Stimulated activated CD4-positive, alpha-beta T cell treated with anti-CD3 and anti-CD28 coated beads, Interleukin-12 subunit alpha, Interleukin-12 subunit beta, amount 100 ng/mL, for 4 hours (primary cell): ENCODE data around the gene CREB1.

ENCODE experiments used
- DNase-seq: peaks from one replicate; pipeline ENCODE4 v3.0.0-alpha.2; 2020

CREB1 gene

GRCh38 chr2:207546822-207547221 is 17.1 kb downstream of the CREB1 start:
- no peak for DNase-seq

GRCh38 chr2:207549145-207549544 is 19.4 kb downstream of the CREB1 start:
- no peak for DNase-seq

GRCh38 chr2:207558079-207558491 is 28.3 kb downstream of the CREB1 start:
- no peak for DNase-seq

- DNase-seq = no peak
Measured at GRCh38 chr2:207561386-207562080, 31.8 kb downstream of the CREB1 start.

- DNase-seq = no peak
Measured at GRCh38 chr2:207565736-207566500, 36.2 kb downstream of the CREB1 start.

GRCh38 chr2:207567671-207568070 is 37.9 kb downstream of the CREB1 start:
- no peak for DNase-seq

GRCh38 chr2:207571370-207571769 is 41.6 kb downstream of the CREB1 start:
- no peak for DNase-seq

GRCh38 chr2:207584952-207585351 is 55.2 kb downstream of the CREB1 start:
- DNase-seq = no peak

- no peak for DNase-seq
Measured at GRCh38 chr2:207587305-207587704, 57.5 kb downstream of the CREB1 start.

GRCh38 chr2:207589143-207589542 is 59.4 kb downstream of the CREB1 start:
- DNase-seq = no peak

GRCh38 chr2:207593277-207593676 is 63.5 kb downstream of the CREB1 start:
- no peak for DNase-seq

- DNase-seq = no peak
Measured at GRCh38 chr2:207594264-207594663, 64.5 kb downstream of the CREB1 start.

- no peak for DNase-seq
Measured at GRCh38 chr2:207594731-207595130, 65.0 kb downstream of the CREB1 start.

- DNase-seq = no peak
Measured at GRCh38 chr2:207599636-207600035, 69.9 kb downstream of the CREB1 start.

GRCh38 chr2:207600231-207600630 is 70.5 kb downstream of the CREB1 start:
- no peak for DNase-seq

- no peak for DNase-seq
Measured at GRCh38 chr2:207601774-207602173, 72.0 kb downstream of the CREB1 start.

- DNase-seq = no peak
Measured at GRCh38 chr2:207603486-207603885, 73.7 kb downstream of the CREB1 start.

- DNase-seq = no peak
Measured at GRCh38 chr2:207606399-207606798, 76.6 kb downstream of the CREB1 start.

GRCh38 chr2:207606829-207607228 is 77.1 kb downstream of the CREB1 start:
- no peak for DNase-seq

- no peak for DNase-seq
Measured at GRCh38 chr2:207612714-207613113, 83.0 kb downstream of the CREB1 start.

GRCh38 chr2:207614824-207615223 is 85.1 kb downstream of the CREB1 start:
- no peak for DNase-seq

GRCh38 chr2:207616185-207616584 is 86.4 kb downstream of the CREB1 start:
- no peak for DNase-seq

- no peak for DNase-seq
Measured at GRCh38 chr2:207617011-207617671, 87.4 kb downstream of the CREB1 start.

GRCh38 chr2:207619764-207620203 is 90.0 kb downstream of the CREB1 start:
- no peak for DNase-seq
